Gastroesophageal sphincter (tissue), 3 donors: ENCODE results near the gene WSCD2.

Source experiments
- CTCF ChIP-seq, 4 experiments: fragments of 200-600 bp in 2 of 4; fragments of 450-650 bp in 2 of 4; sonication (generic) in 1 of 4; IDR thresholded peaks; one replicate each; pipeline ENCODE4 v1.5.1; 2017 to 2019; ENCODE audit warnings: antibody characterized with exemption in 4 of 4, mild to moderate bottlenecking in 2 of 4, moderate library complexity in 2 of 4
- POLR2A ChIP-seq, 2 donors: fragments of 450-650 bp; IDR thresholded peaks; one replicate each; pipeline ENCODE4 v1.6.1; 2017; ENCODE audit warnings: antibody characterized with exemption in 2 of 2, mild to moderate bottlenecking in 2 of 2, moderate library complexity in 1 of 2
- POLR2AphosphoS5 ChIP-seq: sonication (generic); formaldehyde crosslinking; IDR thresholded peaks from one replicate; pipeline ENCODE4 v1.6.1; 2017; ENCODE audit warnings: antibody characterized with exemption

GRCh38 chr12:108082485-108082884 is 46.6 kb upstream of the WSCD2 start:
- TF ChIP-seq CTCF (IDR thresholded peaks at IDR 0.05) (no peak), POLR2AphosphoS5 (no peak), POLR2A (IDR thresholded peaks at IDR 0.05) (no peak)
